ENCODE results near the gene SOX5. TPM values are rescaled to one million over a fixed set of nuclear protein-coding genes. Genes with fewer than 3 reads are reported as not detected.

The SOX5 gene
- total and polyA plus RNA-seq, 7 donors, result 0.23 to 16.3 (median 9.4) TPM

DNA sequence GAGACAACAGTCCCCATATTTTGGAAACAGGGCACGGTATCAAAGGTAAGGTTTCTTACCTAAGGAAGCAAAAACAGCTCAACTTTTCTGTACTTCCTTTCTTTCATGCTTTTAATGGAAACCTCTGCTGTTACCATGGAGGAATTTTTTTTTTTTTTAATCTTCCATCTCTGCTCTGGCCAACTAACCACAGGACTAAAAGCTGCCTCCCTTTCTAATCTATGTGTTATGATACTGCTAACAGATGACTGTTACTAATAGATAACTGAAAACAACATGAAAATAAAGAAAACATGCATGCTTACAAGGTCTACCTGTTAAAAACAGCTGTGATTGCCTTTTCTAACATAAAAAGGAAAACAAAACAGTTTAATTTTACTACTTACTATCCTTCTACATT lies 168.4 kb downstream of the SOX5 start:
- Histone ChIP-seq H3K27ac (no peak overlapping the region), H3K9me3 (no peaks in the 10 kb centered on the region), H3K4me3 (no peak overlapping the region), H3K4me1 (no peaks in the 10 kb centered on the region), H3K27me3 (no peaks in the 10 kb centered on the region), H3K36me3 (no peaks in the 10 kb centered on the region)
- TF ChIP-seq EP300 (IDR thresholded peaks at IDR 0.05) (no peak), POLR2AphosphoS5 (IDR thresholded peaks at IDR 0.05) (no peak), POLR2A (IDR thresholded peaks at IDR 0.05) (no peak)
- TF ChIP-seq, protein P1, sequence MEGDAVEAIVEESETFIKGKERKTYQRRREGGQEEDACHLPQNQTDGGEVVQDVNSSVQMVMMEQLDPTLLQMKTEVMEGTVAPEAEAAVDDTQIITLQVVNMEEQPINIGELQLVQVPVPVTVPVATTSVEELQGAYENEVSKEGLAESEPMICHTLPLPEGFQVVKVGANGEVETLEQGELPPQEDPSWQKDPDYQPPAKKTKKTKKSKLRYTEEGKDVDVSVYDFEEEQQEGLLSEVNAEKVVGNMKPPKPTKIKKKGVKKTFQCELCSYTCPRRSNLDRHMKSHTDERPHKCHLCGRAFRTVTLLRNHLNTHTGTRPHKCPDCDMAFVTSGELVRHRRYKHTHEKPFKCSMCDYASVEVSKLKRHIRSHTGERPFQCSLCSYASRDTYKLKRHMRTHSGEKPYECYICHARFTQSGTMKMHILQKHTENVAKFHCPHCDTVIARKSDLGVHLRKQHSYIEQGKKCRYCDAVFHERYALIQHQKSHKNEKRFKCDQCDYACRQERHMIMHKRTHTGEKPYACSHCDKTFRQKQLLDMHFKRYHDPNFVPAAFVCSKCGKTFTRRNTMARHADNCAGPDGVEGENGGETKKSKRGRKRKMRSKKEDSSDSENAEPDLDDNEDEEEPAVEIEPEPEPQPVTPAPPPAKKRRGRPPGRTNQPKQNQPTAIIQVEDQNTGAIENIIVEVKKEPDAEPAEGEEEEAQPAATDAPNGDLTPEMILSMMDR (IDR thresholded peaks at IDR 0.05), result no peak
- DNase-seq, result no peak
- intact Hi-C loops (cut with DNase I), result no loop called here
- 77 to 89% methylated on average over 1 of the region's 1 CpG for WGBS, 2 donors

DNA sequence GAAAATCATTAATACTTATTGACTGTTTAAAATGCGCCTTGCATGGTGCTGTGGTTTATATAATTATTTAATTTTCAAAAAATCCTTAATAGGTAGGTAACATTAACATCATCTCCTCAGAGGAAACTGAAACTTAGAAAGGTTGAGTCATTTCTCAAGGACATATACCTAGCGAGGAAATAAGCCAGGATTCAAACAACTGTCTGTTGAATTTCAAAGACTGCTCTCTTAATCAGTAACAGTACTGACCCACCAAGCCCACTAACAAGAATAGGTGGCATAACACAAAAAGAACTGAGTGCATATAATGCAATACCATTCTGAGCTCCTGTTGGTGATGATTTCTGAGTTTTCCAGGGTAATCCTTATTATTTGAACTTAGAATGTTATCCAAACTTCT lies 174.3 kb downstream of the SOX5 start:
- Histone ChIP-seq H3K27ac (no peak overlapping the region), H3K9me3 (no peaks in the 10 kb centered on the region), H3K36me3 (no peaks in the 10 kb centered on the region), H3K4me1 (peaks cover 0 to 17% (median 12%) of the 10 kb centered on the region in 4 donors), H3K27me3 (no peaks in the 10 kb centered on the region), H3K4me3 (no peak overlapping the region)
- intact Hi-C loops (cut with DNase I), result no loop called here
- 82 to 85% methylated on average over 2 of the region's 2 CpGs for WGBS, 2 donors
- DNase-seq, result no peak
- TF ChIP-seq EP300 (IDR thresholded peaks at IDR 0.05) (no peak), POLR2AphosphoS5 (IDR thresholded peaks at IDR 0.05) (no peak), POLR2A (IDR thresholded peaks at IDR 0.05) (no peak)
- TF ChIP-seq, protein P1 (IDR thresholded peaks at IDR 0.05), result no peak

DNA sequence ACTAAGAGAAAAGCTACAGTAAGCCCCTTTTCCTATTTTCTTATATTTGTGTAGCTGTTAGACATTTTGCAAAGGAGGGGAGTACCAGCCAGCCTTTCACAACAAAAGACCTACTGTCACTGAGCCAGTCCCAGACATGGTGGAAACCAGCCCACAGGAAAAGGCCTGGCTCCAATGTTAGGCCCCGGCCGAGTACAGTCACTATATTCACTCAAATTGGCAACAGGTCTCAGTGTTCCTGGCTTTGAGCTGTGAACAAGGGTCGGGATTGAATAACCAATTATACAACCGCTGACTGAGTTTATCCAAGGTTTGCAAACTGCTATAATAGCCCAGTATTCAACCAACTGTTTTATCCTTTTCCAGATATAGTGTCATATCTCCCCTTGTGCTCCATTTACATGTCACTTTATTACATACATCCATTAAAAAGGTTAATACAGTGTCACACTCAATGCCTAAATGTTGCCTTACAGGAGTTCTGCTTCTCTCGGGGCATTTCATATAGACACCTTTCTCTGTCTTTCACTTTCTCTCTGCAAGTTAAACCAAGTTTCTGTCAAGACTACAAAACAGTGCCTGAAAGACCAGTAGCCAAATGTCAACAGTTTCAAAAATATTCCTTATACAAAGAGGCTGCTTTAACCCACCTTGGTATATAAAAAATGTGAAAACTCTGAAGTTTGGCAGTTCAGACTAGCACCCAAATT lies 178.1 kb downstream of the SOX5 start:
- intact Hi-C loops (cut with DNase I), result no loop called here
- DNase-seq, result peak; percentile 67
- no peaks in the 10 kb centered on the region for H3K27me3 ChIP-seq
- H3K4me3 ChIP-seq, result no peak overlapping the region
- H3K4me1 ChIP-seq, result peaks cover 0 to 17% (median 12%) of the 10 kb centered on the region in 4 donors
- TF ChIP-seq, protein P1 (IDR thresholded peaks at IDR 0.05), result no peak
- no peak for TF ChIP-seq POLR2A (IDR thresholded peaks at IDR 0.05)
- TF ChIP-seq EP300 (IDR thresholded peaks at IDR 0.05), result no peak
- TF ChIP-seq POLR2AphosphoS5 (IDR thresholded peaks at IDR 0.05), result no peak
- no peaks in the 10 kb centered on the region for H3K9me3 ChIP-seq
- H3K36me3 ChIP-seq, result no peaks in the 10 kb centered on the region
- H3K27ac ChIP-seq, result peak overlapping the region in 1 of 4 donors; percentile 17
- 75 to 81% methylated on average over 5 of the region's 5 CpGs for WGBS, 2 donors

DNA sequence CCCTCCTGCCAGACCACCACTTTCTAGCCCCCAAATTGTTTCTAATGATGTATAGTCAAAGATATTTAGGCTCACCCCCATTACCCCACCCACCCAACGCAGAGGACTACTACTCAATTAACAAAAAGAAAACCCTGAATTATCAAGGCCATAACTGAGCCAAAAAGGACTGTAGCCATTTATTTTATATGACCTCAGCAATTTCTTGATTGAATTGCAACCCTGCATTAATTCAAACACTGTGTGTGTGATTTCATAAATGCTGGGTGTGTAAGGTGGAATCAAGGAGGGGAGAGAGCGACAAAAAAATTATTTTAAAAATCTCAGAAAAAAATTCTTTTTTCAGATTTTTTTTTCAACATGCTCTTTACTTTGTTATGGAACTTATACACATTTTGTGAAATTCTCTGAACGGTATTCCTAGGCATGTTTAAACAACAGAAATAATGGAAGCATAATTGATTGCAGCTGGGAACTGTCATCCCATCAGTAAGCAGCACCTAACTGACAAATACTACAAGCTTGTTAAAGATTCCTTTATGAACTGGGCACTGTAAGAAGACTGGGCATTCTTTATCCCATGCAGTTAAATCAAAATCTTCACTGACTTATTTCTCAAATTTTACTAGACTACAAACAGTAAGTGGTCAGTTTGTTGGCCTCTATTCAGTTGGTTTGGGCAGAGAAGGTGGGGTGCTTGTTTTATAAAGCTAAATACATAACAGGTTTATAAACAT lies 179.1 kb downstream of the SOX5 start:
- H3K27ac ChIP-seq, result no peak overlapping the region
- DNase-seq, result no peak
- WGBS, 2 donors, result 87 to 88% methylated on average over 3 of the region's 3 CpGs

More for the DNA sequence above, 179.1 kb downstream of the SOX5 start:
- Histone ChIP-seq H3K4me1 (peaks cover 0 to 17% (median 12%) of the 10 kb centered on the region in 4 donors), H3K4me3 (no peak overlapping the region), H3K9me3 (no peaks in the 10 kb centered on the region), H3K36me3 (no peaks in the 10 kb centered on the region), H3K27me3 (no peaks in the 10 kb centered on the region)
- TF ChIP-seq POLR2AphosphoS5 (IDR thresholded peaks at IDR 0.05), result no peak
- no peak for TF ChIP-seq EP300 (IDR thresholded peaks at IDR 0.05)
- no peak for TF ChIP-seq POLR2A (IDR thresholded peaks at IDR 0.05)
- TF ChIP-seq, protein P1 (IDR thresholded peaks at IDR 0.05), result no peak
- intact Hi-C loops (cut with DNase I), result no loop called here

All from sigmoid colon (tissue), 7 donors.